Retinal pigment epithelial cell (primary cell): ENCODE measurements around the gene EIF4EBP2.

Source experiments
- DNase-seq: peaks from one replicate; pipeline ENCODE4 v3.0.0-alpha.2; 2010; ENCODE audit warnings: low read depth
- H3K4me3 ChIP-seq: 2 replicates; pipeline ENCODE4 v1.5.1; 2011; ENCODE audit warnings: mild to moderate bottlenecking, low read length, control low read depth, moderate library complexity
- CTCF ChIP-seq: conservative IDR thresholded peaks from 2 replicates; pipeline ENCODE4 v1.5.1; 2011; ENCODE audit warnings: low read depth, low read length, control low read depth, inconsistent platforms

Gene EIF4EBP2

GRCh38 chr10:70368774-70369482 is 35.0 kb upstream of the EIF4EBP2 start:
- no peak overlapping the region for H3K4me3 ChIP-seq
- no peak for TF ChIP-seq CTCF
- no peak for DNase-seq

- TF ChIP-seq CTCF, result no peak
- no peak overlapping the region for H3K4me3 ChIP-seq
- no peak for DNase-seq
Observed at GRCh38 chr10:70369498-70370018, 34.4 kb upstream of the EIF4EBP2 start.

- no peak overlapping the region for H3K4me3 ChIP-seq
- no peak for DNase-seq
- TF ChIP-seq CTCF, result no peak
Observed at GRCh38 chr10:70370766-70371165, 33.2 kb upstream of the EIF4EBP2 start.

- DNase-seq, result no peak
- no peak for TF ChIP-seq CTCF
- no peak overlapping the region for H3K4me3 ChIP-seq
Observed at GRCh38 chr10:70371846-70372245, 32.1 kb upstream of the EIF4EBP2 start.

- no peak for DNase-seq
- TF ChIP-seq CTCF, result no peak
- no peak overlapping the region for H3K4me3 ChIP-seq
Observed at GRCh38 chr10:70374775-70375614, 28.9 kb upstream of the EIF4EBP2 start.

- no peak for TF ChIP-seq CTCF
- no peak overlapping the region for H3K4me3 ChIP-seq
- DNase-seq, result no peak
Observed at GRCh38 chr10:70376436-70377378, 27.2 kb upstream of the EIF4EBP2 start.
